Lower leg skin (tissue), 3 donors: ENCODE measurements around the gene ADGRG4.

Source experiments
- POLR2A ChIP-seq, 2 donors: fragments of 450-650 bp; IDR thresholded peaks; one replicate each; pipeline ENCODE4 v1.6.1; 2016 to 2017; ENCODE audit warnings: antibody characterized with exemption in 2 of 2, mild to moderate bottlenecking in 1 of 2, moderate library complexity in 1 of 2
- TF ChIP-seq, protein P1 (sequence below), 3 donors: fragments of 450-650 bp; IDR thresholded peaks; one replicate each; pipeline ENCODE4 v1.5.1; 2016; ENCODE audit warnings: antibody characterized with exemption in 3 of 3, mild to moderate bottlenecking in 3 of 3, moderate library complexity in 2 of 3

DNA sequence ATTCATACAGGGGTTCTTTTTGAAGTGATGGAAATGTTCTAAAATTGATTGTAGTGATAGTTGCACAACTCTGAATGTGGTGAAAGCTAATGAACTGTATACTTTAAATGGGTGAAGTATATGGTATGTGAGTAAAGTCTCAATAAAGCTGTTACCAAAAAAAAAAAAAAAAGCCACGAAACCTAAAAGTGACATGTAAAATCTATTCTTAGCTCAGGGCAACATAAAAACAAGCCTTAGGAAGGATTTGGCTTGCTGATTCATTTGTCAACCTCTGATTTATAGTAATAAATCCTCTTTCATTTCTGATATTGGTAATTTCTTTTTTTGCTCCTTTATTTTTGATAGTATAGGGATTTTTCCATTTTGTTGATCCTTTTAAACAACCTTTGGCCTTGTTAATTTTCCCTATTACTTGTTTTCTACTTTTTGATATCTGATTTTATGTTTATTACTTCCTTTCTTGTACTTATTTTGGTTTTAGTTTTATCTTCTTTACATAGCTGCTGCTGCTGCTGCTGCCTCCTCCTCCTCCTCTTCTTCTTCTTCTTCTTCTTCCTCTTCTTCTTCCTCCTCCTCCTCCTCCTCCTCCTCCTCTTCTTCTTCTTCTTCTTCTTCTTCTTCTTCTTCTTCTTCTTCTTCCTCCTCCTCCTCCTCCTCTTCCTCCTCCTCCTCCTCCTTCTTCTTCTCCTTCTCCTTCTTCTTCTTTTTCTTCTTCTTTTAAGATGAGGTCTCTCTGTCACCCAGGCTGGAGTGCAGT, 79.4 kb downstream of the ADGRG4 start:
- TF ChIP-seq, protein P1, sequence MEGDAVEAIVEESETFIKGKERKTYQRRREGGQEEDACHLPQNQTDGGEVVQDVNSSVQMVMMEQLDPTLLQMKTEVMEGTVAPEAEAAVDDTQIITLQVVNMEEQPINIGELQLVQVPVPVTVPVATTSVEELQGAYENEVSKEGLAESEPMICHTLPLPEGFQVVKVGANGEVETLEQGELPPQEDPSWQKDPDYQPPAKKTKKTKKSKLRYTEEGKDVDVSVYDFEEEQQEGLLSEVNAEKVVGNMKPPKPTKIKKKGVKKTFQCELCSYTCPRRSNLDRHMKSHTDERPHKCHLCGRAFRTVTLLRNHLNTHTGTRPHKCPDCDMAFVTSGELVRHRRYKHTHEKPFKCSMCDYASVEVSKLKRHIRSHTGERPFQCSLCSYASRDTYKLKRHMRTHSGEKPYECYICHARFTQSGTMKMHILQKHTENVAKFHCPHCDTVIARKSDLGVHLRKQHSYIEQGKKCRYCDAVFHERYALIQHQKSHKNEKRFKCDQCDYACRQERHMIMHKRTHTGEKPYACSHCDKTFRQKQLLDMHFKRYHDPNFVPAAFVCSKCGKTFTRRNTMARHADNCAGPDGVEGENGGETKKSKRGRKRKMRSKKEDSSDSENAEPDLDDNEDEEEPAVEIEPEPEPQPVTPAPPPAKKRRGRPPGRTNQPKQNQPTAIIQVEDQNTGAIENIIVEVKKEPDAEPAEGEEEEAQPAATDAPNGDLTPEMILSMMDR (IDR thresholded peaks at IDR 0.05) = no peak
- TF ChIP-seq POLR2A (IDR thresholded peaks at IDR 0.05) = no peak
